ENCODE measurements around the gene TXNRD3.

Gene TXNRD3

DNA sequence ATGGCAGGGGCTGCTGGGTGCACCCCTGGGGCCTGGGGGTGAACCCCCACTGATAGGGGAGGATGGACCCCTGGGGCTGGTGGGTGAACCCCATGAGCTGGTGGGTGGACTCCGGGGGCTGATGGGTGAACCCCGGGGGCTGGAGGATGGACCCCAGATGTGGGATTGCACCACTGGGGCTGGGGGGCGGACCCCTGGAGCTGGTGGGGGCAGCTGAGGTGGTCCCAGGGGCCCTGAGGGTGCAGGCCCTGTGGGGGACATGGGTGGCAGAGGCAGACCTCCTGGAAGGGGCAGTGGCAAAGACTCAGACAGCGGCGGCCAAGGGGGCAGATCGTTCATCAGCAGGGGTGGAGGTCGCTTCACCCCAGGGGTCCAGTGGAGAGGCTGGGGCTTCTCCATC lies 17.4 kb upstream of the TXNRD3 start:
- no peak for DNase-seq (ENCODE audit: low read depth in 2 of 3, low spot score in 1 of 3)

DNA sequence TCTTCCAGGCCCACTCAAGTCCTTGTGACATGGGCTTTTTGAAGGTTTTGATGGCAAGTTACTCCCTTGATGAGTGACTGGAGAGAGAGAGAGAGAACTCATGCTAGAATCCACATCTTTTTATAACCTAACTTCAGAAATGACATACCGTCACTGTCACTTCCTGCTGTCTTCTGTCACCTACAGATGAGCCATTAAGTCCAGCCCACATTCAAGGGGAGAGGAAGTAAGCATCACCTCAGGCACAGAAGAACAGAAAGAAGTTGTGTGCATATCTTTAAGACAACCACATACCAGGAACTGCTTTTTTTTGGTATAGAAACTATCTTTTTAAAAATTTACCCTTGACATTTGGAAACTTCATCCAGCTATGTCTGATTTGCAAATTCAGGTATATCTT lies 16.6 kb upstream of the TXNRD3 start:
- DNase-seq (ENCODE audit: low read depth in 2 of 3, low spot score in 1 of 3), result no peak

GRCh38 chr3:126668450-126669401 lies 13.8 kb upstream of the TXNRD3 start:
- no peak for DNase-seq (ENCODE audit: low read depth in 2 of 3, low spot score in 1 of 3)

GRCh38 chr3:126667631-126668449 lies 12.9 kb upstream of the TXNRD3 start:
- DNase-seq (ENCODE audit: low read depth in 2 of 3, low spot score in 1 of 3), result no peak

DNA sequence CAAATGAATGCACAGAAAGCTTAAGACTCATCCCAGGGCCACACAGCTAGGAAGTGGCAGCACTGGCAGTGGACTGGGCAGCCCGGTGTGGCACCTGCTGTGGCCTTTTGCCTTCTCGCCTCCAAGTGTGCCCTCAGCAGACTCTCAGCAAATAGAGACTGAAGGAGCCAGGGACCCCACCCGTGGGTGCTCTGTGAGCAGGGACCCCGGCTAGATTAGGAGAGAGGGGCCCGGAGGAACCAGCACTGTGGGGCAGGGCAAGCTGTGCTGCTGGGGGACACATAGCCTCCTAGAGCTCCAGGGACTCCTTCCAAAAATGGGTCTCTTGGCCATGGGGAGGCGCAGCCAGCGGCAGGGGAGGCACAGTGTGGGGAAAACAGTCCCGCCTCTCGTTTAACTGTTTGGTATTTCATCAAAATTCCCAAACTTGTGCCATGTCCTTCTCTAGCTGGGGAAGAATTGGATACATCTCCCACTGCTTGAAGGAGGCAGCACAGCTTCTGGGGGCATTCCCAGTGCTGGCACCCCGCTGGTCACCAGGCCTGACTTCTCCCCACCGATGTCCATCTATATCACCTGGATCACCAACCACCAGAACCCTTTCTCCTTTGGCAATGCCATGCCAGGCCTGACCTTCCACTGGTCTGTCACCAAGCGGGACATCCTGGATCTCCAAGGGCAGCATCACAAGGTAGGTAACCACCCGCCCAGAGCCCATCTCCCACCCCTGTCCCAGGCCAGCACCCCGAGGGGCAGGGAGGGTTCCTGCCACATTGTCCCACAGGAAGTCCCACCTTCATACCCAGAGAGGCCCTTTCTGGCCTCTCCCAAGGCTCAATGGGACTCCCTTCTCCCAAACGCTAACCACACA lies 12.0 kb upstream of the TXNRD3 start:
- no peak for DNase-seq (ENCODE audit: low read depth in 2 of 3, low spot score in 1 of 3)

DNA sequence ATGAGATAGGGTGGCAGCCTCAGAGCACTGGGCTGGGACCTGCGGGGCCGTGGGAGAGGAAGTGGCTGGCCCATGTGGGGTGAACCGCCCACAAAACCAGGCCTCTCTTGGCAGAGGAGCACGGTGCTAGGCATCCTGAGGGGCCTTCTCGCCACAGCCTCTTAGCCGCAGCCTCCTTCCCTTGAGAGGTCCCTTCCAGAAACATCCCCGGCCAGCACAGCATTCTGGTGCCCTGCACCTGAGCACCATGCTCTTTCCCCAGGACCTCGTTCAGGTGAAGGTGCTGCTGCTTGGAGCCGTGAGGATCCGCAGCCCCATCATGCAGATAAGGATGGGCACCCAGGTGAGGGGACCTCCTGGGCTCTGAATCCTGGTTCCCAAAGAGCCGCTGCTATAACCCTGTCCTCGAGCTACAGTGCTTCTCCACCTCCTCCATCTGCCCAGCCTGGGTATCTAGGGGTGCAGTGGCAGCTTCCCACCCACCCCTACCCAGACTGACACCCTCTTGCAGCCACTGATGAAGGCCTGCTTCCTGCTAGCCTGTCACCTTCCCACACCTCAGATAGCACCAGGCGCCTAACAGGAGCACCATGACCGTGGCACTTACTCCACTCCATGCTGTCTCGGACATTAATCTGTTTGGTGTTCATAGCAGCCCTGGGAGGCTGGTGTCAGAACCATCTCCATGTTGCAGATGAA lies 11.2 kb upstream of the TXNRD3 start:
- DNase-seq (ENCODE audit: low read depth in 2 of 3, low spot score in 1 of 3), result no peak

GRCh38 chr3:126665221-126665936 lies 10.5 kb upstream of the TXNRD3 start:
- DNase-seq (ENCODE audit: low read depth in 2 of 3, low spot score in 1 of 3), result no peak

- DNase-seq (ENCODE audit: low read depth in 2 of 3, low spot score in 1 of 3), result no peak
Observed at GRCh38 chr3:126664591-126665214, 9.8 kb upstream of the TXNRD3 start.

GRCh38 chr3:126663750-126664149 lies 8.8 kb upstream of the TXNRD3 start:
- DNase-seq (ENCODE audit: low read depth in 2 of 3, low spot score in 1 of 3), result no peak

- no peak for DNase-seq (ENCODE audit: low read depth in 2 of 3, low spot score in 1 of 3)
Observed at GRCh38 chr3:126663257-126663656, 8.3 kb upstream of the TXNRD3 start.

GRCh38 chr3:126661532-126662364 lies 6.8 kb upstream of the TXNRD3 start:
- no peak for DNase-seq (ENCODE audit: low read depth in 2 of 3, low spot score in 1 of 3)

DNA sequence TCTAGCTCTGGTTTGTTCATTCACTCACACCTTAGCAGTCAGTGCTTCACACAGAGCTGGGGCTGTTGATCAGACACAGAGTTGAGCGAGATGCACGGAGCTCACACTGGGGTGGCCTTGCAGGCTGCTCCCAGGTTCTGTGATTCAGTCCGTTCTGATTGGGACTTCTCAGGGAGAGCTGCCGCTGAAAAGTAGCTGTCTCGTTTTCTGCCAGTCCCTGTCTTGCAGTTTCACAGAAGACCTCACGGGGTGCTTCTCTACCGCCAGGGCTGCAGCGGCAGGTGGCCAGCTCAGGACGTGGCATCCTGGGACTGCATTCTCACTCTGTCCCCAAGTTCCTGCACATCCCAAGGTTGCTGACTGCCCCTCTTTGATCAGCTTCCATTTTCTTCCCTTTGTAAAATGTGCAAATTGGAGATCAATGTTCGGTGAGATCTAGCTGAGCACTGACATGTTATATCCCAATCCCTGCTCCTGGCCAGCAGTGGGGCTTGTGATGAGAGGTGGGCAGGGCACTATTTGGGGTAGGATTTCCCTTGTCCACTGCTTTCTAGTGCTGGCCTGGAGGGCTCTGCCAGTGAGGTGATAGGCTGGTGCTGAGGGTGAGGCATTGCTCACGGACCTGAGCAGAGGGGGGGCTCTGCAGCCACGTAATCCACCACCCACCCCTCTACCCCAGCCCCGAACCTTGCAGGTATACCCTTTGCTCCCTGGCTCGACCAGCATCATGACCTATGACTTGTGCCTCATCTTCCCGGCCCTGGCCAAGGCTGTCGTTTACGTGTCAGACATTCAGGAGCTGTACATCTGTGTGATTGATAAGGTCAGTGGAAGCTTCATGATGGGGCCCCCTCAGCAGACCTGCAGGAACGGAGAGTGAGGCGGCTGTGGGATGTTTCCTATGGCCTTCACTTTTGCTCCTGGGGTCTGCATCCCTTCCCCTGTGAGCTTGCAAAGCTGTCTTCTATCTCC lies 5.3 kb upstream of the TXNRD3 start:
- DNase-seq (ENCODE audit: low read depth in 2 of 3, low spot score in 1 of 3), result no peak

DNA sequence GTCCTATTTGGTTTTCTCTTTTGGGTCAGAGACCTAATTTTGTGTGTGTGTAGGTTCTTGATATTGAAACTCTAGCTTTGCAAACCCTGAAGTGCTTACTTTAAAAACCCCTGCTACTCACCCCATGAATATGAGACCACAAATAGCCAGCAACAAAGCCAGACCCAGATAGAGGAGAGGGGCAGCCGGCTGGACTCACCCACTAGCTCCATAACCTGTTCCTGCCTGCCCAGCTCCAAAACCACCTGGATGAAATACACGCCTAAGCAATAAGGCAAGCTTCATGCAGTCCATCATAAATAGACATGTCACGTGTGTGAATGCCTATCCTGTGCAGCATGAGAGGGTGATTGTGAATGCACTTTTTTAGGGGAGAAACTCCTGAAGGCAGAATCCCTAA lies 3.7 kb upstream of the TXNRD3 start:
- no peak for DNase-seq (ENCODE audit: low read depth in 2 of 3, low spot score in 1 of 3)

DNA sequence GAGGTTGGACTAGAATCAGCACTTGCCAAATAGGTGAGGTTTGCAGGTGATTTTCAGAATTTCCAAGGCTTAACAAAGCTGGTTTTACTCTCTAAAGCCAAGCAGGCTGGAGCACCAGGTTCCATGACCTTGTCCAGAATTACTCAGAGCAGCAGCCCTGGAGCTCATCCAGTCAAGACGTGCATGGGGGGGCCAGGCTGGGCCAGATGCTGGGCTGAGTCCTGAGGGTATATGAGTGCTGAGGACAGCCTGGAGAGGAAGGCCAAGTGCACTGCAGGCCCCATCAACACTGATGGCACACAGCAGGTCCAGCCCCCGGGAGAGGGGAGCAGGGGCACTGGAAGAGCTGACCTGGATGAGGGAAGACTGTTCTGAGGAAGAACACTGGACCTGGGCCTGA lies 3.0 kb upstream of the TXNRD3 start:
- DNase-seq (ENCODE audit: low read depth in 2 of 3, low spot score in 1 of 3), result no peak

DNA sequence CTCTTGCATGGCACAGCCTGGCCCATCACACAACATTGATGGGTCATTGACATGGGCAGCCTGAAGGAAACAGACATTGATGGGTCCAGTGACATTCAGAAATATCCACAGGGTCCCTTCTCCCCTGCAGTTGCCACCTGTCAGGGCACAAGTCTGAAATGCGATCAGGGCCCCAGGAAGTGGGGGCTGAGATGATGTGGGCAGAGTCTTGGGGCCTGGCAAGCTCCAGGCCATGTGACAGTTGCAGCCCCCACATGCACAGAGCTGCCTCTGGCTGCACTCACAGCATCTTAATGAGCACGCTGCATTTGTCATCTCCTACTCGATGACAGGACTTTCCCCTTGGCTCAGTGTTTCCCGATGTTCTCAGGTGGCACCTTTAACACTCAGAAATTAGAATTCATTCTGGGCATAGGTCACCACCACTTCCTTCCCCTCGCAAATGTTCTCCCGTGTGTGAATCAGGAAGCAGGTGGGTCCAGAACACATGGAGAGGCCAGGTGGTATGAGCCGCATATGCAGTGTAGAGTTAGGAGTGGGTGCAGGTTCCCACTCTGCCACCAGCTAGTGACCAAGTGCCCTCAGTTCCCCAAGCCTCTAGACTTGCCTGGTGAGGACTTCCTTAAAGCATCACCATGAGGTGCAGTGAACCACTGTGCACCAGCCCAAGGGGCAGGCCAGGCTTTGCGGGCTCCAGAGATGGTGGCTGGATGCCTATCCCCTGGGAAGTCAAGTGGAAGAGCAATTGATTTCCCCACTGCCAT lies 1.6 kb upstream of the TXNRD3 start:
- no peak for DNase-seq (ENCODE audit: low read depth in 2 of 3, low spot score in 1 of 3)

DNA sequence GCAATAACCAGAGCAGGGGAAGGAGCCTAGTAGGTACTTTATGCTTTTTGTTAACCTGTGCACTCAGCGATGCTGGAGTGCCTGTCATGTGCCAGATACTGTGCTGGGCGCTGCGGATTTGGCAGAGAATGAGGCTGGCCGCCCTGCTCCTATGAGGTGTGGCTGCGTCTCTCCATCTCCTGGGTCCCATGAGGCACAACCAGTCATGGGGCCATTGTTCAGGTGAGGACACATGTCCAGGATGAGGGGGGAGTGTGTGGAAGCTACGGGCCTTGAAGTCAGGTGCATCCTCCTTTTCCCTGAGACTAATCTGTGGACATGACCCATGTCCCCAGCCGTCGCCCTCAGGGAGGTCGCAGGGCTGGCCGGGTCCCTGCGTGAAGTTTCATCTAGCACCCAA lies 963 bp upstream of the TXNRD3 start:
- no peak for DNase-seq (ENCODE audit: low read depth in 2 of 3, low spot score in 1 of 3)

Measured in stimulated activated CD4-positive, alpha-beta T cell treated with anti-CD3 and anti-CD28 coated beads, Interleukin-12 subunit alpha, Interleukin-12 subunit beta, amount 100 ng/mL, for 48 hours (primary cell).